ENCODE measurements around the gene SPACA6.

DNA sequence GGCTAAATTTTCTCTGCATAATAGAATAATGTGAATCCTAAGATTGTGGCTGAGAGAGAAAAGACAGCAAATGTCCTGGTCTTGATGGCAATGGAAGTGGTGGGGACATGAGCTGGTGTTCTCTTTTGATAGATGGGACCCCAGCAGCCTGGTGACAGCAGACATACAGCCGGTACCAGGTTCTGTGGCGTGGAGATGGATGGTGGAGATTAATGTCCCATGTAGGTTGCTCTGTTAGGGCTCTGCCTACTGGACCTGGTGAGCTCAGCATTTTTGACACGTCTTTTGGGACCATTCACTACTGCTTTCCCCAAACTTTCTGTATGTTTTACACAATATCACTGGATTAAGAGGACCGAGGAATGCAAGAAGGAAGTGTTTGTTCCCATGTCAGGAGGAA is 38.3 kb upstream of the SPACA6 start:
- TF ChIP-seq, protein P1, sequence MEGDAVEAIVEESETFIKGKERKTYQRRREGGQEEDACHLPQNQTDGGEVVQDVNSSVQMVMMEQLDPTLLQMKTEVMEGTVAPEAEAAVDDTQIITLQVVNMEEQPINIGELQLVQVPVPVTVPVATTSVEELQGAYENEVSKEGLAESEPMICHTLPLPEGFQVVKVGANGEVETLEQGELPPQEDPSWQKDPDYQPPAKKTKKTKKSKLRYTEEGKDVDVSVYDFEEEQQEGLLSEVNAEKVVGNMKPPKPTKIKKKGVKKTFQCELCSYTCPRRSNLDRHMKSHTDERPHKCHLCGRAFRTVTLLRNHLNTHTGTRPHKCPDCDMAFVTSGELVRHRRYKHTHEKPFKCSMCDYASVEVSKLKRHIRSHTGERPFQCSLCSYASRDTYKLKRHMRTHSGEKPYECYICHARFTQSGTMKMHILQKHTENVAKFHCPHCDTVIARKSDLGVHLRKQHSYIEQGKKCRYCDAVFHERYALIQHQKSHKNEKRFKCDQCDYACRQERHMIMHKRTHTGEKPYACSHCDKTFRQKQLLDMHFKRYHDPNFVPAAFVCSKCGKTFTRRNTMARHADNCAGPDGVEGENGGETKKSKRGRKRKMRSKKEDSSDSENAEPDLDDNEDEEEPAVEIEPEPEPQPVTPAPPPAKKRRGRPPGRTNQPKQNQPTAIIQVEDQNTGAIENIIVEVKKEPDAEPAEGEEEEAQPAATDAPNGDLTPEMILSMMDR (IDR thresholded peaks at IDR 0.05) = no peak
- TF ChIP-seq EP300 (IDR thresholded peaks at IDR 0.05) (no peak), POLR2AphosphoS5 (IDR thresholded peaks at IDR 0.05) (no peak)

All from esophagus muscularis mucosa (tissue), 4 donors.